GM12875 (cell line): ENCODE measurements around the gene ZNF318.
A peak's percentile ranks its signal among the peaks of the same experiment; 100 is the strongest.
"Not testable (repeated sequence)": the region's sequence is repeated elsewhere in the genome, so short reads cannot be mapped to it uniquely, and the experiment has no call there.

ENCODE experiments used
- H3K4me3 ChIP-seq: one replicate; pipeline ENCODE4 v1.5.1; 2011; ENCODE audit warnings: low read depth, low read length, control low read depth
- CTCF ChIP-seq: IDR thresholded peaks from 2 replicates; pipeline ENCODE4 v1.5.1; 2011; ENCODE audit warnings: low read depth, mild to moderate bottlenecking, control low read depth, inconsistent platforms, low read length, moderate library complexity, borderline replicate concordance; ENCODE audit not compliant: insufficient read depth

ZNF318 gene

GRCh38 chr6:43347444-43347843 lies 22.0 kb downstream of the ZNF318 start:
- H3K4me3 ChIP-seq: no peak overlapping the region
- no peak for TF ChIP-seq CTCF

GRCh38 chr6:43347021-43347420 lies 22.4 kb downstream of the ZNF318 start:
- no peak overlapping the region for H3K4me3 ChIP-seq
- no peak for TF ChIP-seq CTCF

GRCh38 chr6:43346243-43346642 lies 23.2 kb downstream of the ZNF318 start:
- H3K4me3 ChIP-seq: not testable (repeated sequence)

- TF ChIP-seq CTCF: no peak
- no peak overlapping the region for H3K4me3 ChIP-seq
Measured at GRCh38 chr6:43339168-43339567, 30.3 kb downstream of the ZNF318 start.

- TF ChIP-seq CTCF: no peak
- no peak overlapping the region for H3K4me3 ChIP-seq
Measured at GRCh38 chr6:43338243-43338642, 31.2 kb downstream of the ZNF318 start.

GRCh38 chr6:43336382-43336781 lies 33.1 kb downstream of the ZNF318 start:
- no peak for TF ChIP-seq CTCF
- H3K4me3 ChIP-seq: no peak overlapping the region

GRCh38 chr6:43335469-43335868 lies 34.0 kb downstream of the ZNF318 start:
- TF ChIP-seq CTCF: no peak
- H3K4me3 ChIP-seq: no peak overlapping the region

GRCh38 chr6:43334466-43335095 lies 34.9 kb downstream of the ZNF318 start:
- H3K4me3 ChIP-seq: no peak overlapping the region
- TF ChIP-seq CTCF: 0 out of 2 replicates have a peak, but pooled peaks have one; percentile 9
